NCI-H2107 treated with DMSO at 0.1 percent for 48 hours (cell line): ENCODE results near the gene IGF2BP2.
"Not testable (repeated sequence)": the region's sequence is repeated elsewhere in the genome, so short reads cannot be mapped to it uniquely, and the experiment has no call there.

ENCODE experiments used
- DNase-seq: peaks from one replicate; lab custom pipeline; 2025; ENCODE audit not compliant: unreplicated experiment; lab: John Stamatoyannopoulos, UW

The IGF2BP2 gene

DNA sequence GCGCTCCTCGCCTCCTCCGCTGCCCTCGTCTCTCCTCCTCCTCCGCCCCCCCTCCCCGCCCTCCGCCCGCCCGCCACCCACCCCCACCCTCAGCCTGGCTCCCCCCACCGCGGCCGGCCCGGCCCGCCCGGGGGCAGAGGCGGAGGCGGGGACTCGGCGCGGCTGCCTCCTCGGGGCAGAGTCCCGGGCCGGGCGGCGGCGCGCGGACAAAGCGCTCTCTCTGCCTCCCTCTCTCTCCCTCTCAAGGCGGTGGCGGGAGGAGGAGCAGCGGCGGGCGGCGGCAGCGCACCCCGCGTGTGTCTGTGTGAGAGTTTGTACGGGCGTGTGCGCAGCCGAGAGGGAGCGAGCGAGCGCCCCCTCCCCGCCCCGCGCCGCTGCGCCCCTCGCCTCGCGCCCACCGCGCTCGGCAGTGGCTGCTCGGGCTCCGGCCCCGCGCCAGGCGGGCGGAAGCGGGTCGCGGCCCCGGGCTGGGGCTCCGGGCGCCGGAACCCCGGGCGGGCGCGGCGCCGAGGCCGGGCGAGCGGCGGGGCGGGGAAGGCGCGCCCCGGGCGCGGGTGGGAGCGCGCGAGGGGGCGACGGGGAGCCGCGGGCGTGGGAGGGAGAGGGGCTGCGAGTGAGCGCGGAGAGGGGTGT, at the start of gene IGF2BP2:
Gene IGF2BP2 (minus strand): TSS at position 37 of the 633 bp plus-strand sequence. CDS start 82 bp downstream, outside the sequence.
- no peak for DNase-seq

DNA sequence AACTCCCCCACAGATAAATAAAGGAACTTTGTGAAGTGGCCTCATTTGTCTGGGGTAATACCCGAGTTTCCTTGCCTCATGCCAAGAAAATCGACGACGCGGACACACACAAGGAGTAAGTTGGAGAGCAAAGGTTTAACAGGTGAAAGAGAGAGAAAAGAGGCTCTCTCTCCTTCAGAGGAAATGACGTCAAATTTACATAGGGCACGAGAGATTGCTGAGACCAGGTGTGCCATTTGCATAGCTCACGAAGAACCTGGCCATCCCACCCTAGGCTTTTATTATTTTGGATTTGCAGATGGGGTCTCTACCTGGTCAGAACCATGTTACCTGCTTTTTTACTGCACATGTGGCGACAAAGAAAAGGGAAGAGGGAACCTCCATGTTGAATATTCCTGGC, 49.3 kb upstream of the IGF2BP2 start:
- DNase-seq: no peak

DNA sequence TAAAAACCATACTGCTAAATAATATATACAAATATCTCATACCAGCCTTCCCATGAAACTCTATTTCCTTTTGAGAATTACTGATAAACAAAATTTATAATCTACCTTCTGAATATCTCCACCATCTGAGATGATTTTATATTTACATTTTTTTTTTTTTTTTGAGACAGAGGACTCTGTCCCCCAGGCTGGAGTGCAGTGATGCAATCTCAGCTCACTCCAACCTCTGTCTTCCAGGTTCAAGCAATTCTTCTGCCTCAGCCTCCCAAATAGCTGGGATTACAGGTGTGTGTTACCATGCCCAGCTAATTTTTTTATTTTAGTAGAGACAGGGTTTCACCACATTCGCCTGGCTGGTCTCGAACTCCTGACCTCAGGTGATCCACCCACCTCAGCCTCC, 42.8 kb upstream of the IGF2BP2 start:
- no peak for DNase-seq

DNA sequence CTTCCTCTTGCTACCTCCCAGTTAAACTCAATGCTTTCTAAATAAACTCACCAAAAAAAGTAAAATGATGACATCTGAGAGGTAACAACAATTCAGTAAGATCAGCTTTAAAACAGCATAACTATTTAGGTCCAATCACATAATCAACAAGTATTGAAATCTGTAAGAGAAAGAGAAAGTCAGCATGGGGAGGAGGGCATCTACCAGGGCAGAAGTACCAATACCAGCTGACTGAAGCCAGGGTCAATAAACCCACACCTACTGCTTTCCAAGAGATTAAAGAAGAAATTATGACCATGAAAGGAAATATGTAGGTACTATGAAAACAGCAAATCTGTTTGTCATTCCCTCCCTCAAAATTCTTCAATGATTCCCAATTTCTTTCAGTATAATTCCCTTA, 42.2 kb upstream of the IGF2BP2 start:
- no peak for DNase-seq

DNA sequence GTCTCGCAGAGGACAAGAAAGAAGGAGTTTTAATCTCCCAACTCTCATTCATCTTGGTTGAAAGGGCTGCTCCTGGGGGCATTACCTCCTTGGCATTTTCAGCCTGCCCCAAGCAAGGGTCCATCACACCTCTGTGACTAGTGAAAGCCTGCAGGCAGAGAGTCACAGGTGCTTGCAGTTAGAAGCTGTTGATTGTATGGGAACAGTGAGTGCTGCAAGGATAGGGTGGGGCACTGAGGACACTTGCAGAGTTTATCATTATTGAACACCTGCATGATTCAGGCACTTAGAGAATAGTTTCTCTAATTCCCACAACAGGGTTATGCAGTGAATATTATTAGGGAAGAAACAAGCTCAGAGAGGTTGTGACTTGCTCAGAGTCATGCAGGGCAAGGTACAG, 41.7 kb upstream of the IGF2BP2 start:
- DNase-seq: no peak

DNA sequence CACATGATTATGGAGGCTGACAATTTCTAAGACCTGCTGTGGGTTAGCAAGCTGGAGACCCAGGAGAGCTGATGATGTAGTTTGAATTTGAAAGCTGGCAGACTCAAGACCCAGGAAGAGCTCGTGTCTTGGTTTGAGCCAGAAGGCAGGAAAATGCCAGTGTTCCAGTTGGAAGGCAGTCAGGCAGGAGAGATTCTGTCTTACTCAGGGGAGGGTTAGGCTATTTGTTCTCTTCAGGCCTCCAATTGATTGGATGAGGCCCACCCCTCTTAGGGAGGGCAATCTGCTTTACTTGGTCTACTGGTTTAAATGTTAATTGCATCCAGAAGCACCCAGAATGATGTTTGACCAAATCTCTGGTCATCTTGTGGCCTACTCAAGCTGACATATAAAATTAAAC, 40.4 kb upstream of the IGF2BP2 start:
- no peak for DNase-seq

DNA sequence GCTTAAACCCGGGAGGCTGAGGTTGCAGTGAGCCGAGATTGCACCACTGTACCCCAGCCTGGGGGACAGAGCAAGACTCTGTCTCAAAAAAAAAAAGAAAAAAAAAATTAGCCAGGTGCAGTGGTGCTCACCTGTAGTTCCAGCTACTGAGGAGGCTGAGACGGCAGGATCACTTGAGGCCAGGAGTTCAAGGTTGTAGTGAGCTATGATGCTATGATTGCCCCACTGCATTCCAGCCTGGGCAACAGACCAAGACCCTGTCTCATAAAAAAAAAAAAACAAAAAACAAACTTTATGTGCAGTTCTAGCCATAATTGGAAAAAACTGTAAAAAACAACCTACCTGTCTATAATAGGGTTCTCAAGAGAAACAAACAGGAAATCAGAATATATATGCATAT, 39.9 kb upstream of the IGF2BP2 start:
- no peak for DNase-seq

DNA sequence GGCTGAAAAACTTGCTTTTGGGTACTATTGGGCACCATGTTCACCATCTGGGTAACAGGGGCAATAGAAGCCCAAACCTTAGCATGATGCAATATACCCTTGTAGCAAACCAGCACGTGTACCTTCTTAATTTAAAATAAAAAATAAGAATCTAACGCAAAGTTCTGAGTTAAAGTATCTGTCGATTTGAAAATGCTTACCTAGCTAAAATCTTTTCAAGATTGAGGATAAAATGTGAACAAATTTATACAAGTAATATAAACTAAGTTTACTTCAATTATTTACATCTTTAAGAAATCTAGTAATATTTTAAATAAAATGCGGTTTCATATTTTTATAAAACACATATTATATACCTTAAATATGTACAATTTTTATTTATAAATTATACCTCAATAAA, 38.1 kb upstream of the IGF2BP2 start:
- no peak for DNase-seq

DNA sequence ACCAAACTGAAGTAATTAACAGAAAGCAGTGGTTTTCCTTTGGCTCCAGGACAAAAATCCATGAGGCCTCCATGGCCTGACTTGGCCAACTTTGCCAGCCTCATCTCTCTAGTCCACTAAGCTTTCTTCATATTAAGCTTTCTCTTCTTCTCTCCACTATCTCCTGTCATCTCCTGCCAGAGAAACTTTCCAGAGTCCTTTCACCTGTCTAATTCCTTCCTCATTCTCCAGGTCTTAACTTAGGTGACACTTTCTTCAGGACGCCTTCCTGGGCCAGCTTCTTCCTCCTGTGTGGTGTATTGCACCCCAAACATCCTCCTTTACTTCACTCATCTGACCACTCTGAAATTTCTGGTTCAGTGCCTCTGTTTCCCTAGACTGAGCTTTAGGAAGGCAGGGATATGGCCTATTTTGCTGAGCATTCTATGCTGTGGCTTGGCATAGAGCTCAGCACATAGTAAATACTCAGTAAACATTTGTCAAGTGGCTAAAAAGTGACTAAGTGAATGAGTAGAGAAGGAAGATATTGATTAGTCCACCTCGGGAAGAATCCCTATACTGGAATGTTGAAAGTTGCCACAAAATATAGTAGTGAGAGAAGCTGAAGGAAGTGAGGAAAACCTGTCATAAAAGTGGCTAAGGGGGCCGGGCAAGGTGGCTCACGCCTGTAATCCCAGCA, 34.6 kb upstream of the IGF2BP2 start:
- no peak for DNase-seq

DNA sequence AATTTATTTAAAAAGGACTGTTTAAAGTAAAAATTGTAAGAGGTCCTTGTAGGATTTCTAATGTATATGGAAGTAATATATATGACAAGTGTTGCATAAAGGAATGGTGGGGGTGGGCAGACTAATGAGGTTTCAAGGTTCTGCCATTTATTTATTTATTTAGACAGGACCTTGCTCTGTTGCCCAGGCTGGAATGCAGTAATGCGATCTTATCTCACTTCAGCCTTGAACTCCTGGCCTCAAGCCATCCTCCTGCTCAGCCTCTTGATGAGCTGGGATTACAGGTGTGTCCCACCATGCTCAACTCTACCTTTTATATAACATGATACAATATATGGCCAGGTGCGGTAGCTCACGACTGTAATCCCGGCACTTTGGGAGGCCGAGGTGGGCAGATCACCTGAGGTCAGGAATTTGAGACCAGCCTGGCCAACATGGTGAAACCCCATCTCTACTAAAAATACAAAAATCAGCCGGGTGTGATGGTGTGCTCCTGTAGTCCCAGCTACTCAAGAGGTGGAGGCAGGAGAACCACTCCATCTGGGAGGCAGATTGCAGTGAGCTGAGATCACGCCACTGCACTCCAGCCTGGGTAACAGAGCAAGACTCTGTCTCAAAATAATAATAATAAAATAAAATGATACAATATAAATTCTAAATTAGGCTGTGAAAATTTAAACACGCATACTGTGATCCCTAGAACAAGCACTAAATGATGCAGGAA, 33.8 kb upstream of the IGF2BP2 start:
- DNase-seq: no peak

DNA sequence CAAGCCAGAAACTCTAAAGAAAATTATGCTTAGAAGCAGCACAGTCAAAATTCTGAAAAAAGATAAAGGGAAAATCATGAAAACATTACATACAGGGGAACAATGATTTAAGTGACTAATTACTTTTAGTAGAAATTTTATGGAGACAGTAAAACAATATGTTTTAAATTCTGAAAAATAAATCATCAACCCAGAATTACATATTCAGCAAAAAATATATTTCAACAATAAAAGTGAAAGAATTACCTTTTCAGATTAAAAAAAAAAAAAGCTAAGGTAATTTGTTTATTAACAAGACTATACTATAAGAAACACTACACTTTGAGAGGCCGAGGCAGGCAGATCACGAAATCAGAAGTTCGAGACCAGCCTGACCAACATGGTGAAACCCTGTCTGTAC, 32.4 kb upstream of the IGF2BP2 start:
- DNase-seq: no peak

DNA sequence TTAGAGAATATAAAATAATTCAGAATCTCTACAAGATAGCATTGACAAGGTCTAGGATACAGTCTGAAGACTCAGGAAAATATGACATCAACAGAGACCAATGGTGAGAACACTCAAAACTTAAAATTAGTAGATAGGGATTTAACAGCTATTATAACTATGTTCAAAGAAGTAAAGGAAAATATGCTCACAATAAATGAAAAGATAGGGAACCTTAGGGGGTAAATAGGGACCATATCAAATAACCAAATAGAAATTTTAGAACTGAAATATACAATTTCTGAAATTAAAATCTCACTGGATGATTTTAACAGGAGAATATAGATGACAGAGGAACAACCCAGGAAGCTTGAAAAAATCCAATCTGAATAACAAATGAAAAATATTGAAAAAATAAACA, 31.8 kb upstream of the IGF2BP2 start:
- no peak for DNase-seq

DNA sequence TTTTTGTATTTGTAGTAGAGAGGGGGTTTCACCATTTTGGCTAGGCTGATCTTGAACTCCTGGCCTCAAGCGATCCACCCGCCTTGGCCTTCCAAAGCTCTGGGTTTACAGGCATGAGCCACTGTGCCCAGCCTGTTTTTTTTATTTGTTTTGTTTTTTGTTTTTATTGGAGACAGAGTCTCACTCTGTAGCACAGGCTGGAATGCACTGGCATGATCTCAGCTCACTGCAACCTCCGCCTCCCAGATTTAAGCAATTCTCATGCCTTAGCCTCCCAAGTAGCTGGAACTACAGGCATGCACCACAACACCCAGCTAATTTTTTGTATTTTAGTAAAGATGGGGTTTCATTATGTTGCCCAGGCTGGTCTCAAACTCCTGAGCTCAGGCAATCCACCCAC, 28.9 kb upstream of the IGF2BP2 start:
- not testable (repeated sequence) for DNase-seq

DNA sequence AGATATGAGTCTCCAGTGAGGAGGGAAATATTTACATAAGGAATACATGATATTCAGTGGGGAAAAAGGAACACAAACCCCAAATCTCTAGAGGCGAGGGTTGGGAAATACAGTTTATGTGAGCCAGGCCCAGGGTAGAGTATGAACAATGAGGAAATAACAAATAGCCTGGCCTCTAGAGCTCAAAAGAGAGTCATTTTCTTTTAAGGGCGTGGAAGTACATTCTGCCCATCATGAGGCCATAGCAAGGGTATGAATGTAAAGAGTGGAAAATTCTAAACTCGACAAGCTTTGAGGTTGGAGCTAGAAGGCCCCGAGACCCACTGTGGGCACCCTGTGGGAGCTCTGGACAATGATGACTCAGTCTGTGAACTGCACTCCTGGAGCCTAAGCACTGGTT, 27.8 kb upstream of the IGF2BP2 start:
- DNase-seq: no peak

DNA sequence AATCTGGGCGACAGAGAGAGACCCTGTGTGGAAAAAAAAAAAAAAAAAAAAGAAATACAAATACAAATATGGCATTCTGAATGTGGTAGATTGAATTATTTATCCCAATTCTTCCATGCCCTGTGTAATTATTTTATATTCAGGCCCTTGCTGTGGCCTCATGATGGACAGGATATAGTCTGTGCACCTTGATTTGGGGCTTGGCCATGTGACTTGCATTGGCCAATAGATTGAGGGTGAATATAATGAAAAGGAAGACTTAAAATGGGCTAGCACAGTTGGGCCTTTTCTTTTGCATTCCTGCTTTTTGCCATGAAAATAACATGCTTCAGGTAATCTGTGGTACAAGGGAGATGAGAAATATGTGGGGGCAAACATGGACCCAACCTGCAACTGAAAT, 27.1 kb upstream of the IGF2BP2 start:
- DNase-seq: no peak

DNA sequence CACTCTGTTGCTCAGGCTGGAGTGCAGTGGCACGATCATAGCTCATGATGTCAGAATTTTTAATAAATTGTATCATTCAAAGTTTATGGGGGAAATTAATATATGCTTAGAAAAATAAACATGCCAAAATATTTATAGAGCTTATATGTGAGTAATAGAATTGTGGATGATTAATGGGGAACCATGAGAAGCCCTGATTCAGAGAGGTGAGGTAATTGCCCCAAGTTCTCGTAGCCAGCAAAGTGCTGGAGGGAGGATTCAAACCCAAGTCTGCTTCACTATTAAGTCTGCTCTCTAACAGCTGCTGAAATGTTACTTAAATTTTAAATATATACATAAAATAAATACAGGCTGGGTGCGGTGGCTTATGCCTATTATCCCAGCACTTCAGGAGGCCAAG, 26.2 kb upstream of the IGF2BP2 start:
- no peak for DNase-seq

DNA sequence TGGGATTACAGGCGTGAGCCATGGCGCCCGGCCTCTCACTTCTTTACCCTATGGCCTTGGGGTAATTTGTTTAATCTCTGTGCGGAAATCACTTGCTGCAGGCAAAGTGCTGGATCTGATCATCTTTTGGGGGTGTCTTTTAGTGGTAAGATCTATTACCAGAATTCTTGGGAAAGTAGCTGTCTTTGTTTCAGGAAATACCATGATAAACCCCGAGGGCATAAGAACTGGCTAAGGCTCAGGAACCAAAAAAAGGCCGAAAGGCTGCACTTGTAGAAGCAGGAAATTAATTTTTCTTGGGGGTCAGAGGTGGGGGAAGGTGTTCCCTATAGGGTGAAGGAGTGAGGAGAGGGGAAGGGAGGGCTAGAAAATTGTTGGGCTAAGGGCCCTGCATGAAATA, 22.7 kb upstream of the IGF2BP2 start:
- no peak for DNase-seq

DNA sequence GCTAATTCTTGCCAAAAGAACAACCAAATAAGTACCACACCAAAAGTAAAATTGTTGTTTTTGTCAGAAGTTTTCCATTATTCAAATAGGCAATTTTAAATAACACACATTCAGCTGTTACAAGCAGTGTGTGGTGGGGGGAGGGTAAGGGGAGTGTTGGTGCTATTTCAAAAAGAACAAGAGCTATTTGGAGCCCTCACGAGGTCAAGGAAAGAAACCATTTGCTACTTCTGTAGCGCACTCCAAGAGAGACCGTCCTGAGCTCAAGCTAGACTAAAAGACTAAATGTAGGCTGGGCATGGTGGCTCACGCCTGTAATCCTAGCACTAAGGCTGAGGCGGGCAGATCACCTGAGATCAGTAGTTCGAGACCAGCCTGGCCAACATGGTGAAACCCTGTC, 21.2 kb upstream of the IGF2BP2 start:
- no peak for DNase-seq

DNA sequence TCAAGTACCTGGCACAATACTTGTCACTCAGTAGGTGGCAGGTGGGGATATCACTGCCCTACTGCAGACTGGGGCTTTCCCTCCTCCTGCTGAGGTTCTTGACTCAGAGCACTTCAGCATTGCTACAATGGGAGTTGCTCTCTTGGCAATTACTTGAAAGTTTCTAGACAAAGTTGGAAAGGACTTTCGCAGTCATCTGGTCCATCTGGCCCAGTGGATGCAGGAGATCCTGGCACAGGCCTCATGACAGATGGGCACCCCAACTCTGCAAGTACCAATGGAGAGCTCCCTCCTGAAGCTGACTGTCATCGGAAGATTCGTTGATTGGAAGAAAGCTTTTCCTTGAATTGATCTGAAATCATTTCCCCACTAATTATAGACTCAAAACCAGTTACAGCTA, 19.2 kb upstream of the IGF2BP2 start:
- DNase-seq: no peak

DNA sequence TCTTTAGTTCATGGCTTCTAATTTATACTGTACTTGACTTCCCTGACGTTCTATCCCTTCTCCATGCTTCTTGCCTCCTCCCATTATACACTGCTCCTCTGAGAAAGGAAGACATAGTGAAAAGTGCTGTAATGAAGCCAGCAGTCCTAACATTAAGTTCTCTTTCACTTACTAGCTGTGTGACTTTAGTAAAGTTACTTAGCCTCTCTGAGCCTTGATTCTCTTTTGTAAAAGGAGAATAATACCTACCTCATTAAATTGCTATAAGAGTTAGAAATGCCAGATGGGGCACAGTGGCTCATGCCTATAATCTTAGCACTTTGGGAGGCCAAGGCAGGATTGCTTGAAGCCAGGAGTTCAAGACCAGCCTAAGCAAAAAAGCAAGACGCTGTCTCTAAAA, 18.8 kb upstream of the IGF2BP2 start:
- DNase-seq: no peak

DNA sequence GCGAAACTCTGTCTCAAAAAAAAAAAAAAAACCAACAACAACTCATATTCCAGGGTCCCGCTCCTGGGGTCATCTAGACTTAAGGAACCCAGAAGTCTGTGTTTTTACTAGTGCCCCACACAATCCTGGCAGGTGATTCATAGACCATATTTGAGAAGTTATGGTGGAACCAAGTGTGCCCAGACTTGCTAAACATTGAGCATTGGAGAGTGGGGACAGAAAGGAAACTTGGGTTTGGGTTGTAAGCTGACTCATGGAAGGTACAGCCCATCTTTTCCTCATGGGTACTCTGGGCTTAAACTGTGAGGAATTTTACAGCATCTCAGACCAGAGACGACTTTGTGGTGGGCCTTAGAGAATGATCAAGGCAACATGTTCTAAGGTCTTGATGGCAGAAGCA, 18.3 kb upstream of the IGF2BP2 start:
- no peak for DNase-seq

DNA sequence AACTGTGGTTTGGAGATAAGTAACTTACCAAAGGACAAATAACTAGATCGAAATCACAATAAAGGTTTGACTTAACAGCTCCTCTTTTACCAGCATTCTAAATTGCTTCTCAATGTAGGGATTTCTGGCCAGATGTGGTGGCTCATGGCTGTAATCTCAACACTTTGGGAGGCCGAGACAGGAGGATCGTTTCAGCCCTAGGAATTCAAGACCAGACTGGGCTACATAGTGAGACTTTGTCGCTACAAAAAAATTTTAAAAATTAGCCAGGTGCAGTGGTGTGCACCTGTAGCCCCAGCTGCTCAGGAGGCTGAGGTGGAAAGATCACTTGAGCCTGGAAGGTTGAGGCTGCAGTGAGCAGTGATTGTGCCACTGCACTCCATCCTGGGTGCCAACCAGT, 17.4 kb upstream of the IGF2BP2 start:
- DNase-seq: no peak
